Erythroblast (primary cell): ENCODE results near the gene OSBPL10.

Source experiments
- DNase-seq, 2 experiments: peaks; one replicate each; lab custom pipeline; 2025; lab: John Stamatoyannopoulos, UW
- GATA1 ChIP-seq: IDR thresholded peaks from 2 replicates; pipeline ENCODE4 v1.6.1; 2011; ENCODE audit warnings: low read depth, mild to moderate bottlenecking, control low read depth, low read length, moderate library complexity
- POLR2A ChIP-seq: IDR thresholded peaks from 2 replicates; pipeline ENCODE4 v1.6.1; 2011; ENCODE audit warnings: mild to moderate bottlenecking, low read length

Gene OSBPL10

GRCh38 chr3:31713816-31714215 lies 267.2 kb downstream of the OSBPL10 start:
- DNase-seq = no peak
- no peak for TF ChIP-seq POLR2A
- no peak for TF ChIP-seq GATA1

- TF ChIP-seq GATA1 (no peak), POLR2A (no peak)
- DNase-seq = no peak
Measured at GRCh38 chr3:31710123-31710803, 270.8 kb downstream of the OSBPL10 start.

DNA sequence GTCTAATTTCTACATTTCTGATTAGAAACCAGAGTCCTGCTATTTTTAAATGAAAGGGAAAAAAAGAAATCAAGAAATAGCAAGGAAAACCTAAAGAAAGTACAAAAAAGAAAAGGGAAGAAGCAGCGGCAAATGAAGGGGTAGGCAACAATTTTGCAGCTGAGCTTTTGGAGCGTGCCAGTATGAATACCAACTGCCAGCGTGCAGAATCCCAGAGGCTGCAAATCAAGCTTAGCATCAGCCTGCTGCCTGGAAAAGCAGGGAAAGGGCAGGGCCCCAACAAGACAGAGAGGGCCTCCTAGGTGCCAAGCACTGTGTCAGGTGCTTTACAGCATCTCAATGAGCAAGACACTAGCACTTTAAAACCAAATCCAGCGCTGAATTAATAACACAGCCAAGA lies 271.5 kb downstream of the OSBPL10 start:
- TF ChIP-seq GATA1 (no peak), POLR2A (no peak)
- no peak for DNase-seq

DNA sequence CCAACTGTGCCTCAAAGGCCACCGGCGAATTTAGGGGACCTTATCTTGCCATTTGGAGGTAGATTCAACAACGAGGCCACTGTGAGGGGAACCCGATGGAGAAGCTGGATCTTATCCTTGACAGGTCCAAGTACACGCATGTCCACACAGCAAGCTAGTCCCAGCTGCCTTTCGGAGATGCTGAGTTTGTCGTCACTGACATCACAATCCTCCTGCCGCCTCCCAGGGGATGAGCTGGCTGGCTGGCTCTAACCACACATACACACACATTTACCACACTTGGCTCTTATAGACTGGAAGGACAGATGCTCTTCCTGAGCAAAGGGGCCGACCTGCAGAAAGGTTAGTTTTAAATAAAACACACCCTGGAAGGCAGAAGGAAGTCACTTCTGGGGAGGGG lies 272.1 kb downstream of the OSBPL10 start:
- DNase-seq = no peak
- TF ChIP-seq POLR2A = no peak
- no peak for TF ChIP-seq GATA1

DNA sequence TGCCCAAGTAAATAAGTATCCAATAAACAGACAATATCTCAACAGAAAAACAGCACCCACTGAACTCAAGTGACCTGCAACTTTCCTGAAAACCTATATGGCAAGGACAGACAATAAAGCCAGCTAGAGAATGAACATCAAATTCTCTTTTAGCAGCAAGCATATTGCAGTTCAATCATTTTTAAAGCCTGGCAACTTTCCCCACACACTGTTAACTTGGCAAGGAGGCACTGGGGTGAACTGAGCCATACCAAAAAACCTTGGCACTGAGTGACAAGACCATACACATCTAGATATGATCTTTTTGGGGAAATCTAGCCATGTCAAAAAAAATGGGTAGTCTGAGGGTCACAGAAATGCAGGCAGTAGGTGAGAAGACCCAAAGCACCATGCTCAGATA lies 273.8 kb downstream of the OSBPL10 start:
- no peak for DNase-seq
- no peak for TF ChIP-seq POLR2A
- TF ChIP-seq GATA1 = no peak

- TF ChIP-seq POLR2A (no peak), GATA1 (no peak)
- no peak for DNase-seq
Measured at GRCh38 chr3:31705736-31706135, 275.3 kb downstream of the OSBPL10 start.

GRCh38 chr3:31704591-31705179 lies 276.4 kb downstream of the OSBPL10 start:
- DNase-seq = peak in 1 of 2 experiments; percentile 7
- TF ChIP-seq POLR2A (no peak), GATA1 (no peak)

- no peak for DNase-seq
- no peak for TF ChIP-seq POLR2A
- no peak for TF ChIP-seq GATA1
Measured at GRCh38 chr3:31704156-31704555, 276.9 kb downstream of the OSBPL10 start.

- TF ChIP-seq GATA1 (no peak), POLR2A (no peak)
- no peak for DNase-seq
Measured at GRCh38 chr3:31701286-31701685, 279.8 kb downstream of the OSBPL10 start.

DNA sequence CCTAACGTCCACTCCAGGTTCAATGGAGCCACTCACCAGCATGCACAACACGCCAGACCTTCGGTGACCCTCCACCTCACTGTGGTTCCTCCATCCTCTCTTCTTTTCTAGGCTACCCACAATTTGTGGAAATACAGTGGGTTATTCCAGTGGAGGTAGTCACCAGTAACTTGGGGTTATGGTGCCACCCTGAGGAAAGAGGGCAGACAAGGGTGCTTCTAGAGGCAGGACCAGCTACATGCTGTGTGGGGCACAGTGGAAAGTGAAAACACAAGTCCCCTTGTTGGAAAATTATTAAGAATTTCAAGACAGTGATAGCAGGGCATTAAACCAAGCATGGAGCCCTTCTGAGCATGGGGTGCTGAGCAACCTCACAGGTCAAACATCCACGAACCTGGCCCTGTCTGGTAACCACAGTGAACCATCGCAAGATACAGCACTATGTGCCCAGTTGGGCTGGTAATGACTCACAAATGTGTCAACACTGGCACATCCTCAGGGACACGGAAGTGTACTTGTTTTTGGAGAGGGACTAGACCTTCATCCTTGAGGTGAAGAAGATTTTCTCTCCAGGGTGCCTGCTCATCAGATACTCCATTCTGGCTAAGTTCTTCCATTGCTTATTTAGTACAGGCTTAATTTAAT lies 281.6 kb downstream of the OSBPL10 start:
- TF ChIP-seq POLR2A (no peak), GATA1 (no peak)
- no peak for DNase-seq

GRCh38 chr3:31696815-31697548 lies 284.1 kb downstream of the OSBPL10 start:
- TF ChIP-seq GATA1 = no peak
- no peak for TF ChIP-seq POLR2A
- no peak for DNase-seq

GRCh38 chr3:31696009-31696297 lies 285.1 kb downstream of the OSBPL10 start:
- no peak for DNase-seq

DNA sequence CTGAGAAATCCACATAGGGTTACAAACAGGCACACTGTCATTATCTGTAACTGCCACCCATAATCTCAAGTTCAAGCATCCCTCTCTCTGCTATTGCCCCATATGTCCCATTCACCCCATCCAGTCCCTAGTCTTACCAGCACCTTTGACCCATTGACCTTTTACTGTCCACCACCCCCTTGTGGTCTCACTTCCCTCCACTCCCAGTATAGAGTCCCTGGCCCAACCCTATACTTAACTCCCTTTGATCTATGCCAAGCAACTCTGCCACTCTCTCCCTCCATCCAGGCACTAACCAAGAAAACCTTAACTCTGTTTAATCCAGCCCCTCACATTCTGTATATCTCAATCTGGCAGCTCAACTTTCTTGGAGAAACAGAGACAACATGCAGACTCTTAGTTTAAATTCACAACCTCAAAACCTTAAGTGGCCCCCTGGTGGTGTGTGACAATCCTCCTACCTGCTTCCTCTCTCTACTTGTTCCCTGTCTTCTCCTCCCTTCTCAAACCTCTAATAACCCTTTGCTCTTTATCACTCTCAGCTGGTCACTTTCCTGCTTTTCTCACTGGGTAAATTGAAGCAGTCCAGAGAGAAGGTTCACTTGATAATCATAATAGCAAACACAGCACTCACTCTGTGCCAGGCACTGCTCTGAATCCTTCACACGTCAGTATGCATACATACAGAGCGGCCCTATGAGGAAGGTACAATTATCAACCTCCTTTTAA lies 285.6 kb downstream of the OSBPL10 start:
- DNase-seq = peak; percentile 6 to 9
- no peak for TF ChIP-seq POLR2A
- TF ChIP-seq GATA1 = no peak

More at GRCh38 chr3:31696009-31696297, 285.1 kb downstream of the OSBPL10 start:
- TF ChIP-seq GATA1 (no peak), POLR2A (no peak)

- no peak for DNase-seq
- TF ChIP-seq POLR2A = no peak
- no peak for TF ChIP-seq GATA1
Measured at GRCh38 chr3:31693346-31693745, 287.7 kb downstream of the OSBPL10 start.
